Panc1 (cell line): ENCODE data around the gene PHYH.

Source experiments
- CTCF ChIP-seq: fragments of 450-650 bp; IDR thresholded peaks from 2 replicates; pipeline ENCODE4 v1.5.1; 2017; ENCODE audit warnings: mild to moderate bottlenecking
- REST ChIP-seq, 2 experiments: IDR thresholded peaks; 2 replicates each; pipeline ENCODE4 v1.6.1; 2011 to 2012; ENCODE audit warnings: low read depth in 2 of 2, control low read depth in 1 of 2, low read length in 1 of 2, mild to moderate bottlenecking in 1 of 2, moderate library complexity in 1 of 2; ENCODE audit not compliant: insufficient read depth in 1 of 2
- TCF7L2 ChIP-seq: IDR thresholded peaks from 2 replicates; pipeline ENCODE4 v1.6.1; 2011; ENCODE audit warnings: mild to moderate bottlenecking, low read depth, low read length, inconsistent platforms

GRCh38 chr10:13247784-13248183, 52.1 kb downstream of the PHYH start:
- TF ChIP-seq REST (IDR thresholded peaks at IDR 0.05; ENCODE audit: insufficient read depth in 1 of 2, low read depth in 2 of 2, low read length in 1 of 2), result no peak
- TF ChIP-seq CTCF, result no peak
- no peak for TF ChIP-seq TCF7L2
